ENCODE measurements around the gene MRPS14.

Gene MRPS14

DNA sequence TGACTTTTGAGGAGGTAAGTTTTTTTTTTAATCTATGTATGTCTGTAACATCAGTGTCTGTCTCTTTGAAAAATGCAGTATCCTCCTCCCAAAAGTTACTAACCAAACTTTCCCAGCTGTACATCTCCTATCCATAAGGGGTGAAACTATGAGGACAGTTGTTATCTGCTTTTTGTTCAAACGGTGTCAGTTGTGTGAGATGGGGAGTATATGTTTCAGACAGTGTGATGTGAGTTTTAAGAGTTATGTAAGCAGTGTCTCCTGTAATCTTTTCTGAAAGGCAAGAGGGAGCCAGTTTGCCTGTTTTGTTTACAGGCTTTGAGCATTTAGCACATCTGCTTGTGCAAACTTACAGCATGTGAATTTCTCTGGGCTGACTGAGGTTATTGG lies 58.3 kb downstream of the MRPS14 start:
- no peak for DNase-seq
- intact Hi-C loops (cut with DNase I), result no loop called here

DNA sequence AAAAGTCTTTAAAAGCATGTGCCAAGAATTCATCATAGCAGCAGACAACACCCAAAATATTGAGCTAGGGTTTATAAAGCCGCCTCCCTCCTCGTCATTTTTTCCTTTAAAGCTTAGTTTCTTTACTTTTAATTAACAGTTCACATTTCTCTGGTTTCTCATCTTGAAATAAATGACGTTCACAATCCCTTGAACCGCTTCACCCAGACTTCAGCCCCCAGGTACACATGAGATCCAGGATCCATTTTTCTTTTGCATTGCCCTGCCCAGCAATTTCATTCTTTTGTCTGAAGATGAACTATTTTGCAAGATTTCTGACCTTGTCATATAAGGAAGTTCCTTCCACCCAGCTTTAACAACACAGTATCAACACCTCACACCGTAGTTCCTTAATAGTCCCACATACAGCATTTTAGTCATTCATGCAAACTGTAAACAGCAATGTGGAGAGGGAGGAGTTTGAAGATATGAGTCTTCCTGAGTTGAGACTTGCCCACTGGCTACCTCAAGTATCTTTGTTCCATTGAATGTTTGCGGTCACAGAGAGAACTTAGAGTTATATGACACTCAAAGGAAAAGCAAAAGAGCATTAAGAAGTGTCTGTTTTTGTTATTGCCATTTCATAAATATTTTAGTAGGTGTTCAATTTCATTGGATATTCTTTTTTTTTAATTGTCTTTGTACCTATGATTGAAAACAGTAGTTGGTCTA lies 58.8 kb downstream of the MRPS14 start:
- intact Hi-C loops (cut with DNase I), result no loop called here
- DNase-seq, result no peak

DNA sequence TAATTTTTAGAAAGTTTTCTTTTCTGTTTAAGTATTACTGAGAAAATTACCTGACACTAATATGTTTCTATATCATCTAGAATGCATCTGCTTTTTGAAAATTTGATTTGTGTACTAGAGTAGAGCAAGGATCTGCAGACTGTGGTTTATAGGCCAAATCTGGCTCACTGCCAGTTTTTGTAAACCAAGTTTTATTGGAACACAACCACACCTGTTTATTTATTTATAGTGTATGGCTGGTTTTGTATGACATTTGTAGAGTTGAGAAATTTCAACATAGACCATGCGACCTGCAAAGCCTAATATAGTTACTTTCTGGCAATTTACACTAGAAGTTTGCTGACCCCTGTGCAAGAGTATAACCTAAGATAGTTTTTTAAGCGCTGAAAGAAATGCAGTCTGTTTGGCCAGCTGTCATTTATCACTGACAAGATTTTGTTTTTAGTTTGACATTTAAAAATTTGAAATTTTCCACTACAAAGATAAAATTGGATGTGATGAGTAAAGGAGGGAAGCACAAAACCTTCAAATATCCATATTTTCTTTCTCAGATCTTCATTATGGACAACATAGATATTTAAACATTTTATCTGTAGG lies 59.6 kb downstream of the MRPS14 start:
- intact Hi-C loops (cut with DNase I), result no loop called here
- no peak for DNase-seq
